Hematopoietic multipotent progenitor cell treated with erythropoietin and hydrocortisone succinate and interleukin-3 and kit ligand, for 15 days (in vitro differentiated cells): ENCODE data around the gene AFF4.
"Not testable (repeated sequence)": the region's sequence is repeated elsewhere in the genome, so short reads cannot be mapped to it uniquely, and the experiment has no call there.

Experiments used
- DNase-seq: peaks from one replicate; pipeline ENCODE4 v3.0.0-alpha.2; 2015; ENCODE audit warnings: low spot score

The AFF4 gene

GRCh38 chr5:132886064-132886823 lies 77.2 kb downstream of the AFF4 start:
- DNase-seq, result no peak

- no peak for DNase-seq
Measured at GRCh38 chr5:132884548-132884947, 78.9 kb downstream of the AFF4 start.

GRCh38 chr5:132883261-132883834 lies 80.1 kb downstream of the AFF4 start:
- peak; percentile 55 for DNase-seq

GRCh38 chr5:132877938-132878337 lies 85.5 kb downstream of the AFF4 start:
- DNase-seq, result peak; percentile 72

GRCh38 chr5:132877466-132877865 lies 86.0 kb downstream of the AFF4 start:
- no peak for DNase-seq

- DNase-seq, result no peak
Measured at GRCh38 chr5:132876020-132876759, 87.2 kb downstream of the AFF4 start.

- DNase-seq, result no peak
Measured at GRCh38 chr5:132873930-132874271, 89.5 kb downstream of the AFF4 start.

GRCh38 chr5:132873119-132873929 lies 90.1 kb downstream of the AFF4 start, which contains the start of gene LEAP2:
Gene LEAP2, plus strand, starts transcription at chr5:132873668. Its CDS starts 27 bp downstream, at chr5:132873695.
- DNase-seq, result no peak

- DNase-seq, result no peak
Measured at GRCh38 chr5:132872788-132873118, 90.7 kb downstream of the AFF4 start.

- no peak for DNase-seq
Measured at GRCh38 chr5:132871459-132872284, 91.8 kb downstream of the AFF4 start.

GRCh38 chr5:132870801-132871200 lies 92.6 kb downstream of the AFF4 start:
- DNase-seq, result no peak

- no peak for DNase-seq
Measured at GRCh38 chr5:132868754-132869153, 94.7 kb downstream of the AFF4 start.

GRCh38 chr5:132867046-132867451 lies 96.4 kb downstream of the AFF4 start:
- DNase-seq, result no peak

GRCh38 chr5:132866342-132867045 lies 96.9 kb downstream of the AFF4 start, which contains the start of the genes GDF9 and UQCRQ:
Gene GDF9, minus strand, starts transcription at chr5:132866469. Its CDS starts 1,936 bp downstream, at chr5:132864533.
Gene UQCRQ, plus strand, starts transcription at chr5:132866642. Its CDS starts 240 bp downstream, at chr5:132866882.
- peak; percentile 99 for DNase-seq

GRCh38 chr5:132865668-132866341 lies 97.6 kb downstream of the AFF4 start:
- no peak for DNase-seq

GRCh38 chr5:132860742-132861141 lies 102.7 kb downstream of the AFF4 start:
- no peak for DNase-seq

- no peak for DNase-seq
Measured at GRCh38 chr5:132859889-132860437, 103.5 kb downstream of the AFF4 start.

GRCh38 chr5:132856011-132856410 lies 107.4 kb downstream of the AFF4 start:
- no peak for DNase-seq

- DNase-seq, result not testable (repeated sequence)
Measured at GRCh38 chr5:132854992-132855391, 108.4 kb downstream of the AFF4 start.

GRCh38 chr5:132854301-132854700 lies 109.1 kb downstream of the AFF4 start:
- no peak for DNase-seq
